ENCODE results near the gene MORN1. TPM values are rescaled to one million over a fixed set of nuclear protein-coding genes. Genes with fewer than 3 reads are reported as not detected.

The MORN1 gene
- total and polyA plus RNA-seq, 4 donors: 2.3 to 6.9 (median 3.6) TPM

- no peak for DNase-seq (ENCODE audit: low spot score)
- peaks cover 17 to 69% (median 57%) of the 10 kb centered on the region in 4 donors for H3K4me1 ChIP-seq (ENCODE audit: control insufficient read depth in 4 of 4, insufficient read depth in 4 of 4, low read length in 3 of 4)
These were observed 17.5 kb upstream of the MORN1 start for GRCh38 chr1:2408859-2409276.

GRCh38 chr1:2408456-2408855, 17.1 kb upstream of the MORN1 start:
- Histone ChIP-seq H3K36me3 (ENCODE audit: control insufficient read depth in 4 of 4, insufficient read depth in 3 of 4, low read depth in 1 of 4, low read length in 3 of 4) (peaks cover 0 to 22% (median 12%) of the 10 kb centered on the region in 4 donors), H3K4me3 (ENCODE audit: low read depth in 1 of 3, low read length in 3 of 3) (no peak overlapping the region), H3K27ac (ENCODE audit: low read depth in 1 of 2, low read length in 2 of 2) (peak overlapping the region in 1 of 2 donors; percentile 25), H3K9me3 (ENCODE audit: control insufficient read depth in 4 of 4, low read length in 3 of 4) (no peaks in the 10 kb centered on the region), H3K4me1 (ENCODE audit: control insufficient read depth in 4 of 4, insufficient read depth in 4 of 4, low read length in 3 of 4) (peaks cover 13 to 65% (median 53%) of the 10 kb centered on the region in 4 donors), H3K9ac (ENCODE audit: low read depth in 1 of 2, low read length in 2 of 2) (no peak overlapping the region), H3K27me3 (ENCODE audit: control insufficient read depth in 4 of 4, insufficient read depth in 4 of 4, low read length in 3 of 4) (no peaks in the 10 kb centered on the region)
- no peak for TF ChIP-seq FOXA1 (IDR thresholded peaks at IDR 0.05)
- 81% methylated on average over 24 of the region's 24 CpGs for WGBS
- no peak for DNase-seq (ENCODE audit: low spot score)

More at GRCh38 chr1:2408859-2409276, 17.5 kb upstream of the MORN1 start:
- Histone ChIP-seq H3K9ac (ENCODE audit: low read depth in 1 of 2, low read length in 2 of 2) (no peak overlapping the region), H3K36me3 (ENCODE audit: control insufficient read depth in 4 of 4, insufficient read depth in 3 of 4, low read depth in 1 of 4, low read length in 3 of 4) (peaks cover 0 to 19% (median 11%) of the 10 kb centered on the region in 4 donors), H3K27me3 (ENCODE audit: control insufficient read depth in 4 of 4, insufficient read depth in 4 of 4, low read length in 3 of 4) (no peaks in the 10 kb centered on the region), H3K27ac (ENCODE audit: low read depth in 1 of 2, low read length in 2 of 2) (peak overlapping the region; percentile 4 to 25), H3K4me3 (ENCODE audit: low read depth in 1 of 3, low read length in 3 of 3) (no peak overlapping the region), H3K9me3 (ENCODE audit: control insufficient read depth in 4 of 4, low read length in 3 of 4) (no peaks in the 10 kb centered on the region)
- WGBS: 44% methylated on average over 13 of the region's 13 CpGs
- TF ChIP-seq REST (IDR thresholded peaks at IDR 0.05): no peak
- peak in 1 of 2 donors; percentile 30 for TF ChIP-seq RXRA (IDR thresholded peaks at IDR 0.05)

DNA sequence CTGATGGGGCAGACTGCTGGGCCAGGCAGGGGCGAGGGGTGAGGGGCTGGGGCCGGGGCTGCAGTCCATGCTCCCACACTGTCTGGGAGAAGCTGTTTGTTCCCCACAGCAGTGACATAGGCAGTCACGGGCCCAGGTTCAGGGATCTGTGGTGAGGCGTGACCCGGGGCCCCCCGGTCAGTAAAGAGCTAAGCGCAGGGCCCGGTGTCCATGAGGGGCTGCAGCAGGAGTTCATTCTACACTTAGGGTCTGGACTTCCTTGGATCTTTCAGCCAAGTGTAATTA, 16.6 kb upstream of the MORN1 start:
- TF ChIP-seq EGR1 (IDR thresholded peaks at IDR 0.05; ENCODE audit: low read depth in 2 of 2): no peak
- TF ChIP-seq JUND (IDR thresholded peaks at IDR 0.05): no peak
- TF ChIP-seq, protein P1, sequence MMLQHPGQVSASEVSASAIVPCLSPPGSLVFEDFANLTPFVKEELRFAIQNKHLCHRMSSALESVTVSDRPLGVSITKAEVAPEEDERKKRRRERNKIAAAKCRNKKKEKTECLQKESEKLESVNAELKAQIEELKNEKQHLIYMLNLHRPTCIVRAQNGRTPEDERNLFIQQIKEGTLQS (IDR thresholded peaks at IDR 0.05): no peak
- no peak for TF ChIP-seq MAX (IDR thresholded peaks at IDR 0.05)
- no peak for TF ChIP-seq FOXA1 (IDR thresholded peaks at IDR 0.05)
- TF ChIP-seq REST (IDR thresholded peaks at IDR 0.05): no peak
- no peak for TF ChIP-seq TAF1 (conservative IDR thresholded peaks at IDR 0.05)
- no peak for TF ChIP-seq HNF4G (IDR thresholded peaks at IDR 0.05)
- TF ChIP-seq, protein P2, sequence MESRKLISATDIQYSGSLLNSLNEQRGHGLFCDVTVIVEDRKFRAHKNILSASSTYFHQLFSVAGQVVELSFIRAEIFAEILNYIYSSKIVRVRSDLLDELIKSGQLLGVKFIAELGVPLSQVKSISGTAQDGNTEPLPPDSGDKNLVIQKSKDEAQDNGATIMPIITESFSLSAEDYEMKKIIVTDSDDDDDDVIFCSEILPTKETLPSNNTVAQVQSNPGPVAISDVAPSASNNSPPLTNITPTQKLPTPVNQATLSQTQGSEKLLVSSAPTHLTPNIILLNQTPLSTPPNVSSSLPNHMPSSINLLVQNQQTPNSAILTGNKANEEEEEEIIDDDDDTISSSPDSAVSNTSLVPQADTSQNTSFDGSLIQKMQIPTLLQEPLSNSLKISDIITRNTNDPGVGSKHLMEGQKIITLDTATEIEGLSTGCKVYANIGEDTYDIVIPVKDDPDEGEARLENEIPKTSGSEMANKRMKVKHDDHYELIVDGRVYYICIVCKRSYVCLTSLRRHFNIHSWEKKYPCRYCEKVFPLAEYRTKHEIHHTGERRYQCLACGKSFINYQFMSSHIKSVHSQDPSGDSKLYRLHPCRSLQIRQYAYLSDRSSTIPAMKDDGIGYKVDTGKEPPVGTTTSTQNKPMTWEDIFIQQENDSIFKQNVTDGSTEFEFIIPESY (IDR thresholded peaks at IDR 0.05): no peak
- no peak for TF ChIP-seq YY1 (IDR thresholded peaks at IDR 0.05)
- no peak for TF ChIP-seq NR2F2 (IDR thresholded peaks at IDR 0.05)
- H3K4me1 ChIP-seq (ENCODE audit: control insufficient read depth in 4 of 4, insufficient read depth in 4 of 4, low read length in 3 of 4): peaks cover 9 to 60% (median 49%) of the 10 kb centered on the region in 4 donors
- H3K27me3 ChIP-seq (ENCODE audit: control insufficient read depth in 4 of 4, insufficient read depth in 4 of 4, low read length in 3 of 4): no peaks in the 10 kb centered on the region
- no peaks in the 10 kb centered on the region for H3K9me3 ChIP-seq (ENCODE audit: control insufficient read depth in 4 of 4, low read length in 3 of 4)
- H3K4me3 ChIP-seq (ENCODE audit: low read depth in 1 of 3, low read length in 3 of 3): no peak overlapping the region
- DNase-seq (ENCODE audit: low spot score): no peak
- 92% methylated on average over 8 of the region's 8 CpGs for WGBS
- H3K36me3 ChIP-seq (ENCODE audit: control insufficient read depth in 4 of 4, insufficient read depth in 3 of 4, low read depth in 1 of 4, low read length in 3 of 4): peaks cover 3 to 27% (median 15%) of the 10 kb centered on the region in 4 donors
- H3K9ac ChIP-seq (ENCODE audit: low read depth in 1 of 2, low read length in 2 of 2): no peak overlapping the region
- no peak overlapping the region for H3K27ac ChIP-seq (ENCODE audit: low read depth in 1 of 2, low read length in 2 of 2)

All from liver (tissue), 9 donors.